ENCODE data around the gene CHST2.

The CHST2 gene

DNA sequence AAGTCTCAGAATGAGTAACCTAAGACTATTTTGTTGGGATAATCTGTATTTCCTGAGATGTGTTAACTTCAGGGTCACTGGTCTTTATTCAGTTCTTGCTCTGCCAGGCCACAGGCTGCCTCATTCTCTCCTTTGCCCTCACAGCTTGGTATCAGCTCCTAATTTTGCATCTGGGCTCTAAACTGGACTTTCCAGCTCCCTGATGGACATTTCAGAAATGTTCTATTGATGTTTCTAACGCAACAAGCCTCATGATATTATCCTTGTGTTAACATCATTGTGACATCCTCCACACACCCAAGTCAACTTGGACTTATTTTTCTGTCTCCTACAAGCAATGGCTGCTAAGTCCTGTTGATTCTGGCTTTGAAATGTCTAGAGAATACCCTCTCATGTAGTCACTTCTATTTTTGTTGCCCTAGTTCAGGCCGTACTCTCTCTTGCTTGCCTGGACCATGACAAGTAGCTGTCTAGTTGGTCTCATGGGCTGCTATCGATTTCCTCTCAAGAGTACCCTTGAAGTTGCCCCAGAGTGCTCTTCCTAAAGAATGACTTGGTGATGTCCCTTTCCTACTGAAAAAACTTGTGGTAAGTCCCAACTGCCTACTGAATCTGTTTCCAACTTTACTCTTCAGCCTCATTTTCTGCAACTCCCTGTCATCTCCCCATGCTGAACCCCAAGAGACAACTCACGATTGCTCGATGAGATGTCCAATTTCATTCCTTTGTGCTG is 52.7 kb downstream of the CHST2 start:
- H3K27ac ChIP-seq = no peak overlapping the region
- no peak for TF ChIP-seq ZFX (IDR thresholded peaks at IDR 0.05)
- TF ChIP-seq, protein P1, sequence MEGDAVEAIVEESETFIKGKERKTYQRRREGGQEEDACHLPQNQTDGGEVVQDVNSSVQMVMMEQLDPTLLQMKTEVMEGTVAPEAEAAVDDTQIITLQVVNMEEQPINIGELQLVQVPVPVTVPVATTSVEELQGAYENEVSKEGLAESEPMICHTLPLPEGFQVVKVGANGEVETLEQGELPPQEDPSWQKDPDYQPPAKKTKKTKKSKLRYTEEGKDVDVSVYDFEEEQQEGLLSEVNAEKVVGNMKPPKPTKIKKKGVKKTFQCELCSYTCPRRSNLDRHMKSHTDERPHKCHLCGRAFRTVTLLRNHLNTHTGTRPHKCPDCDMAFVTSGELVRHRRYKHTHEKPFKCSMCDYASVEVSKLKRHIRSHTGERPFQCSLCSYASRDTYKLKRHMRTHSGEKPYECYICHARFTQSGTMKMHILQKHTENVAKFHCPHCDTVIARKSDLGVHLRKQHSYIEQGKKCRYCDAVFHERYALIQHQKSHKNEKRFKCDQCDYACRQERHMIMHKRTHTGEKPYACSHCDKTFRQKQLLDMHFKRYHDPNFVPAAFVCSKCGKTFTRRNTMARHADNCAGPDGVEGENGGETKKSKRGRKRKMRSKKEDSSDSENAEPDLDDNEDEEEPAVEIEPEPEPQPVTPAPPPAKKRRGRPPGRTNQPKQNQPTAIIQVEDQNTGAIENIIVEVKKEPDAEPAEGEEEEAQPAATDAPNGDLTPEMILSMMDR (conservative IDR thresholded peaks at IDR 0.05) = no peak

- no peak overlapping the region for H3K27ac ChIP-seq
- TF ChIP-seq, protein P1 (conservative IDR thresholded peaks at IDR 0.05) = no peak
- TF ChIP-seq ZFX (IDR thresholded peaks at IDR 0.05) = no peak
Observed at GRCh38 chr3:143172795-143173145, 53.2 kb downstream of the CHST2 start.

- TF ChIP-seq ZFX (IDR thresholded peaks at IDR 0.05) = no peak
- TF ChIP-seq, protein P1 (conservative IDR thresholded peaks at IDR 0.05) = no peak
- no peak overlapping the region for H3K27ac ChIP-seq
Observed at GRCh38 chr3:143173242-143173641, 53.7 kb downstream of the CHST2 start.

Measured in C4-2B (cell line).